ENCODE results near the gene XRCC4. TPM values are rescaled to one million over a fixed set of nuclear protein-coding genes. Genes with fewer than 3 reads are reported as not detected.

XRCC4 gene
- total and polyA plus RNA-seq, 9 of the 15 experiments (the other 6 are each of a cell fraction or from before 2014, with no cell fraction given) = 13.6 to 61.6 (median 22.4) TPM

DNA sequence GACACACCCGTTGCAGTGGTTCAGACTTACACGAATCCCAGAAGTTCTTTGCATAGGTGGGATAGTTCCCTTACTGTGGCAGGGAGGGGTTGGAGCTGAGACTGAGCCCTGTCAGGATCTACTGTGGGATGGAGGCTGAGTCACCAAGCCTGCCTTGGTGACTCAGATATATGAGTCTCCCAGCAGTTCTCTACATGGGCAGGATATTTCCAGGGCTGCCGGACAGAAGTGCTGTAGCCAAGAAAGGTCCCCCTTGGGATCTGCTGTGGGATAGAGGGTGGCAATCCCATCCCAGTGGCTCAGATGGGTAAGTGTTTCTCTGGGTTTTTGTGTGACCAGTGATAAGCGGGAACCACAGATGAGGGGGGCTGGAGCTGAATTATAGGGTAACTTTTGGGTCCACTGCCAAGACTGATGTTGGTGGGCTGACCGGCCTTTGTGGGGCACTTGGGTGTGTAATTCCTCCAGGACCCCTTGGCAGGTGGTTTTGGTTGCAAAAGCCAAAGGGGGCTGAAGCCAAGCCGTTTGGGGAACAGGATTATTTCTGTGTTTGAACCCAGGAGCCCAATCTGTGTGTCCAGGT is 18.7 kb downstream of the XRCC4 start (continued):
- TF ChIP-seq, protein P1, sequence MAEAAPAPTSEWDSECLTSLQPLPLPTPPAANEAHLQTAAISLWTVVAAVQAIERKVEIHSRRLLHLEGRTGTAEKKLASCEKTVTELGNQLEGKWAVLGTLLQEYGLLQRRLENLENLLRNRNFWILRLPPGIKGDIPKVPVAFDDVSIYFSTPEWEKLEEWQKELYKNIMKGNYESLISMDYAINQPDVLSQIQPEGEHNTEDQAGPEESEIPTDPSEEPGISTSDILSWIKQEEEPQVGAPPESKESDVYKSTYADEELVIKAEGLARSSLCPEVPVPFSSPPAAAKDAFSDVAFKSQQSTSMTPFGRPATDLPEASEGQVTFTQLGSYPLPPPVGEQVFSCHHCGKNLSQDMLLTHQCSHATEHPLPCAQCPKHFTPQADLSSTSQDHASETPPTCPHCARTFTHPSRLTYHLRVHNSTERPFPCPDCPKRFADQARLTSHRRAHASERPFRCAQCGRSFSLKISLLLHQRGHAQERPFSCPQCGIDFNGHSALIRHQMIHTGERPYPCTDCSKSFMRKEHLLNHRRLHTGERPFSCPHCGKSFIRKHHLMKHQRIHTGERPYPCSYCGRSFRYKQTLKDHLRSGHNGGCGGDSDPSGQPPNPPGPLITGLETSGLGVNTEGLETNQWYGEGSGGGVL (CRISPR knock-in tag; IDR thresholded peaks at IDR 0.05) = no peak
- TF ChIP-seq, protein P2, sequence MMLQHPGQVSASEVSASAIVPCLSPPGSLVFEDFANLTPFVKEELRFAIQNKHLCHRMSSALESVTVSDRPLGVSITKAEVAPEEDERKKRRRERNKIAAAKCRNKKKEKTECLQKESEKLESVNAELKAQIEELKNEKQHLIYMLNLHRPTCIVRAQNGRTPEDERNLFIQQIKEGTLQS (IDR thresholded peaks at IDR 0.05) = peak; percentile 79
- TF ChIP-seq, protein P2 (CRISPR knock-in tag; conservative IDR thresholded peaks at IDR 0.05) = no peak
- no peak for TF ChIP-seq ETS2 (tag; IDR thresholded peaks at IDR 0.05; ENCODE audit: borderline replicate concordance, poor library complexity, severe bottlenecking)
- TF ChIP-seq, protein P3, sequence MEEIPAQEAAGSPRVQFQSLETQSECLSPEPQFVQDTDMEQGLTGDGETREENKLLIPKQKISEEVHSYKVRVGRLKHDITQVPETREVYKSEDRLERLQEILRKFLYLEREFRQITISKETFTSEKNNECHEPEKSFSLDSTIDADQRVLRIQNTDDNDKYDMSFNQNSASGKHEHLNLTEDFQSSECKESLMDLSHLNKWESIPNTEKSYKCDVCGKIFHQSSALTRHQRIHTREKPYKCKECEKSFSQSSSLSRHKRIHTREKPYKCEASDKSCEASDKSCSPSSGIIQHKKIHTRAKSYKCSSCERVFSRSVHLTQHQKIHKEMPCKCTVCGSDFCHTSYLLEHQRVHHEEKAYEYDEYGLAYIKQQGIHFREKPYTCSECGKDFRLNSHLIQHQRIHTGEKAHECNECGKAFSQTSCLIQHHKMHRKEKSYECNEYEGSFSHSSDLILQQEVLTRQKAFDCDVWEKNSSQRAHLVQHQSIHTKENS (CRISPR knock-in tag; IDR thresholded peaks at IDR 0.05) = no peak
- TF ChIP-seq TSC22D4 (tag; IDR thresholded peaks at IDR 0.05) = no peak
- TF ChIP-seq LARP7 (IDR thresholded peaks at IDR 0.05) = no peak
- no peak for TF ChIP-seq GATA2 (CRISPR knock-in tag; IDR thresholded peaks at IDR 0.05)
- TF ChIP-seq STAG1 (CRISPR knock-in tag; IDR thresholded peaks at IDR 0.05; ENCODE audit: borderline replicate concordance) = no peak
- TF ChIP-seq NFRKB (IDR thresholded peaks at IDR 0.05; ENCODE audit: low read depth) = no peak
- TF ChIP-seq TEAD4 (IDR thresholded peaks at IDR 0.05; ENCODE audit: low read length) = no peak
- TF ChIP-seq TEAD4 (CRISPR knock-in tag; IDR thresholded peaks at IDR 0.05; ENCODE audit: borderline replicate concordance) = no peak
- TF ChIP-seq SMARCA4 (IDR thresholded peaks at IDR 0.05) = peak; percentile 41; the same call in 1 of the 2 replicates
- no peak for TF ChIP-seq ZNF445 (CRISPR knock-in tag; IDR thresholded peaks at IDR 0.05; ENCODE audit: low read depth)
- TF ChIP-seq ZNF408 (CRISPR knock-in tag; IDR thresholded peaks at IDR 0.05; ENCODE audit: low read depth) = no peak
